HG02588 (cell line): ENCODE data around the gene PDE6B.
"Not testable (repeated sequence)": the region's sequence is repeated elsewhere in the genome, so short reads cannot be mapped to it uniquely, and the experiment has no call there.

ENCODE experiments used
- ATAC-seq: cut with Tn5 transposase; IDR thresholded peaks from one replicate; pipeline ENCODE4 v1.9.1; 2021; ENCODE audit warnings: mild to moderate bottlenecking, moderate library complexity; ENCODE audit not compliant: unreplicated experiment

PDE6B gene

GRCh38 chr4:624705-625590 lies at the start of gene PDE6B:
TSS of gene PDE6B (plus strand) at chr4:625573. CDS start at chr4:625627, 54 bp downstream.
- no peak for ATAC-seq

GRCh38 chr4:576245-576821 lies 49.0 kb upstream of the PDE6B start, which contains the start of gene TMEM271:
TSS of gene TMEM271 (minus strand) at chr4:576295. CDS start at chr4:576062, 233 bp downstream.
- no peak for ATAC-seq

GRCh38 chr4:576991-577498 lies 48.3 kb upstream of the PDE6B start:
- no peak for ATAC-seq

GRCh38 chr4:577499-578450 lies 47.6 kb upstream of the PDE6B start:
- ATAC-seq: no peak

- no peak for ATAC-seq
Measured at GRCh38 chr4:578451-579443, 46.6 kb upstream of the PDE6B start.

GRCh38 chr4:579543-580175 lies 45.7 kb upstream of the PDE6B start:
- ATAC-seq: no peak

GRCh38 chr4:581181-581580 lies 44.2 kb upstream of the PDE6B start:
- ATAC-seq: no peak

GRCh38 chr4:581753-582361 lies 43.5 kb upstream of the PDE6B start:
- ATAC-seq: no peak

- no peak for ATAC-seq
Measured at GRCh38 chr4:583820-584219, 41.6 kb upstream of the PDE6B start.

- no peak for ATAC-seq
Measured at GRCh38 chr4:587671-588350, 37.6 kb upstream of the PDE6B start.

GRCh38 chr4:588351-588849 lies 37.0 kb upstream of the PDE6B start:
- ATAC-seq: no peak

GRCh38 chr4:589219-589963 lies 36.0 kb upstream of the PDE6B start:
- ATAC-seq: no peak

GRCh38 chr4:590313-590841 lies 35.0 kb upstream of the PDE6B start:
- ATAC-seq: no peak

- ATAC-seq: not testable (repeated sequence)
Measured at GRCh38 chr4:592178-592577, 33.2 kb upstream of the PDE6B start.

GRCh38 chr4:592825-593520 lies 32.4 kb upstream of the PDE6B start:
- ATAC-seq: no peak

- no peak for ATAC-seq
Measured at GRCh38 chr4:598925-599324, 26.4 kb upstream of the PDE6B start.

GRCh38 chr4:600166-600565 lies 25.2 kb upstream of the PDE6B start:
- ATAC-seq: no peak
